COLO668 (cell line): ENCODE measurements around the gene PGAM5.
"Not testable (repeated sequence)": the region's sequence is repeated elsewhere in the genome, so short reads cannot be mapped to it uniquely, and the experiment has no call there.

Experiments used
- DNase-seq: peaks from one replicate; lab custom pipeline; 2025; ENCODE audit not compliant: unreplicated experiment; lab: John Stamatoyannopoulos, UW

PGAM5 gene

DNA sequence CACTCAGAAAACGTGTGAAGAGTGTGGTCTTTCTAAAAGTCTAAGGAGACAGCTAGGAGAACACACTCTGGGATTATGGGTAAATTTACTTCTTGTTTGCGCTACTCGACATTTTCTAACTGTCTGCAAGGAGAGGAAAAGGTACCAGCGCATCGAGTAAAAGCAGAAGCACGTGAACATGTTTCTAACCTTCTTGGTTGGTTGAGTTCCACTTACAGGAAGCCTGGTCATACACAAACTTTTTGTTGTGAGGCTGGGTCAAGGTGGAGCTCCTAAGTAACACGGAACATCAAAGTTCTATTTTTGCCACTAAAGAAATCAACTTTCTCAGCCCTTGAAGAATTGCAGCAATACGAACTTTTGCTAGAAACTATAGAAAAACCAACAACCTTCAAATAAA is 31.0 kb downstream of the PGAM5 start:
- DNase-seq: no peak

DNA sequence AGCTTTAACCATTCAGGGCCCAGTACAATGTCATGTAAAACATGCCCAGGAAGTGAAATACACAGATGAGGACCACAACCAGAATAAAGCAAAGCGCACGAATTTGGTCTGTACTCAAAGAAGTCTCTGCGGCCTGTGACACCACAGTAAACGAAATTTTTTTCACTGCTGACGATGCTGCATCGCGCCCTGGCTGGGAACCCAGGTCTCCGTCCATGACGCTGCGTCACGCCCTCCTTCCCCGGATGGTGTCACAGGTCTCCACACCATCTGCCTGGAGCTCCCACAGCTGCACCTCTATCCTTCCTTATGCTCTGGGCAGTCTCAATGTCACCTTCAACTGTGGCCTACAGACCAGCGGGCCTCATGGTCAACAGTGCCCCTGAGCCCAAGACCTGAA is 33.2 kb downstream of the PGAM5 start:
- no peak for DNase-seq

DNA sequence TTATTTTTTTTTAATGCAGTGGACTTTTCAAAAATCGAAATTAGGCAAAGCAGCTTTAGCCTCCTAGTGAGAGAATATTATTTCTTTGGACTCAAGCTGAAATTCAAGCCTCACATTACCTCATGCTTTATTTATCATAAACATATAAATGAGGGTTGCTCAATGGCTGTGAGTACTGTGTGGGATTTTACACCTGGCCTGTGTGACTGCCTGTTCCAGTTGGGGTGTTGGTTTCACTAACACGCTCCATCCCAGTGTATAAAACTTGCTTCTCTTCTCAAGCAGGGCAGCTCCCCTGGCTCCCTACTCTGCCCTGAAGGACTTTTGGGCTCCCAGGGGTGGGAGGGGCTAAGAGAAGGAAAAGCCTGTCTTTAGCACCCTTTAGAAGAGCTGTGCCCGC is 36.0 kb downstream of the PGAM5 start:
- DNase-seq: no peak

DNA sequence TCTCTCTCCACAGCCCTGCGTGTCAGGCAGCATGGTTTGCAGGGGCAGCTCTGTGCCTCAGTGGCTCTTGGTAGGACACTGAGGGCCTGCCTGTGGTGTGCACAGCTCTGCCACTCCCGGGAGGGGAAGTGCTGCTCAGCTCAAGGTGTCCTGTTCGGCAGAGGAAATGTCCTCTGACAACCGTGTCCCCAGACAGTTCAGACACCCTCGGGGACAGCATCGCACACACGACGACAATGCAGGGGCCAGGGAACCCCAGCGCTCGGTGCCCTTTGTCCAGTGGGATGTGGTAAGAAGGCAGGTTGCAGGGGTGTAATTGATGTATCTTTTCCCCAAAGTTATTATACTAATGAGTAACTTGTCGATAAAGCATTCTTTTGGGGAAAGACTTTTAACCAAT is 36.8 kb downstream of the PGAM5 start:
- DNase-seq: no peak

- DNase-seq: no peak
These were observed 37.3 kb downstream of the PGAM5 start for GRCh38 chr12:132747896-132748295.

- no peak for DNase-seq
These were observed 37.7 kb downstream of the PGAM5 start for GRCh38 chr12:132748319-132748718.

DNA sequence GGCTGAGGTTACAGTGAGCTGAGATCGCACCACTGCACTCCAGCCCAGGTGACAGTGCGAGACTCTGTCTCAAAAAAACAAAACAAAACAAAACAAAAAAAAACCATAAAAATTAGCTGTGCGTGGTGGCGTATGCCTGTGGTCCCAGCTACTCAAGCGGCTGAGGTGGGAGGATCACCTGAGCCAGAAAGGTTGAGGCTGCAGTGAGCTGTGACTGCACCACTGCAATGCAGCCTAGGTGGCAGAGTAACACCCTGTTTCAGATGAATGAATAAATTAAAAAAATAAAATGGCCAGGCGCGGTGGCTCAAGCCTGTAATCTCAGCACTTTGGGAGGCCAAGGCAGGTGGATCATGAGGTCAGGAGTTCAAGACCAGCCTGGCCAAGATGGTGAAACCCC is 43.0 kb downstream of the PGAM5 start:
- DNase-seq: not testable (repeated sequence)

DNA sequence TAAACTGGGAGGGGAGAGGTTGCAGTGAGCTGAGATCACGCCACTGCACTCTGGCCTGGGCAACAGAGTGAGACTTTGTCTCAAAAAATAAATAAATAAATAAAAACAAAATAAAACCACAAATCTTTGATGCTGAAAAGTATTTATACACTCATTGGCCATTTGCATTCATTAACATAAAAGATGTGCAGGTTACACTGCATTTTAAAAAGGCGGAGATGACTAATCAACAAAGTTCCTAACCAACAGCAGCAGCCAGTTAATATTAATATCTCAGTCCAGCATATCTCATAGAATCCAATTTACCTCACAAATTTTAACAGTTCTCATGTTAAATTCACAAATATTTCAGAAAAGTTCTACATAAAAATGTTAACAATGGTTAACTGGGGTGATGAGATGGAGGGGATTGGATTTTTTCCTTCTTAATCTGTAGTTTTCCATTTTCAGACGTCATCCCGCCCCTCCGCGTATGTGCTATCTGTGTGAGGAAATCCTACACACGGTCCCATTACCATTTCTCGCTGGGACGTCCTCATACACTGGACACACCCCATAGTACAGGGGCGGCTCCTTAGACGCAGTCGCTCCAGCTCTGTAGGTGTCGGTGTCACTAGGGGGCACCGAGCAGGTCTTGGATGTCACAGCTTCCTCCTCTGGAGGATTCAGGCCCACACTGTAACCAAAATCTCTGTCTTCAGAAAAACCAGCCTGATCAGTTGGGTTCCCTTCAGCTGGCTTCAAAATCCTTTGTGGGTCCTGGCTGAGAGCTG is 43.7 kb downstream of the PGAM5 start:
- no peak for DNase-seq

GRCh38 chr12:132758825-132759224 is 48.2 kb downstream of the PGAM5 start:
- DNase-seq: not testable (repeated sequence)

DNA sequence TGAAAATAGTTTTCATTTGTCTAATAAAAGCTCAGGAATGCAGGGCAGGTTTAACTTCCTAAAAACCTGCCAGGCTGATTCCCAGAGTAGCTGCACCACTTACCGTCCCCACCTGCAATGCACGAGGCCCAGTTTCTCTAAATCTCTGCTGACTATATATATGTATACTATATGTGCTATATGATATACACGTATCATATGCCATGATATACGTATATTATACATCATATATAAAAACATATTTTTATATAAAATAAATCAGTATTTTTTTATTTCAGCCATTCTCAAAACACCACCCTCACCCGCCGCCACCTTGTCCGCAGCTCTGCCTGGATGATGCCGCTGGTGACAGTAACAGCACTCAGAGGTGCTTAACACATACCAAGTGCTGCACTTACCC is 48.7 kb downstream of the PGAM5 start:
- no peak for DNase-seq

- DNase-seq: peak; percentile 66
These were observed 50.6 kb downstream of the PGAM5 start, which contains the start of gene ANKLE2 for GRCh38 chr12:132761032-132761920. ANKLE2 (minus strand) TSS chr12:132761832; CDS start chr12:132761798, 34 bp downstream.

- DNase-seq: peak; percentile 90
These were observed 51.4 kb downstream of the PGAM5 start for GRCh38 chr12:132761921-132762583.

- DNase-seq: no peak
These were observed 53.6 kb downstream of the PGAM5 start for GRCh38 chr12:132764231-132764630.

GRCh38 chr12:132765361-132765760 is 54.7 kb downstream of the PGAM5 start:
- no peak for DNase-seq

GRCh38 chr12:132766380-132767085 is 55.9 kb downstream of the PGAM5 start:
- DNase-seq: no peak

GRCh38 chr12:132771126-132771838 is 60.6 kb downstream of the PGAM5 start:
- DNase-seq: no peak
